Eye (tissue), 1 donor: Measurements from ENCODE around the gene ANP32A.
"Not testable (repeated sequence)": the region's sequence is repeated elsewhere in the genome, so short reads cannot be mapped to it uniquely, and the experiment has no call there.

Source experiments
- DNase-seq: peaks from one replicate; pipeline ENCODE4 v3.0.0-alpha.2; 2015

The ANP32A gene

GRCh38 chr15:68820295-68821189 lies at the start of gene ANP32A:
TSS of gene ANP32A (minus strand) at chr15:68820895. CDS start at chr15:68820751, 144 bp downstream.
- DNase-seq, result peak; percentile 98

GRCh38 chr15:68868296-68868695 lies 47.6 kb upstream of the ANP32A start:
- no peak for DNase-seq

- DNase-seq, result no peak
These were observed 41.7 kb upstream of the ANP32A start for GRCh38 chr15:68862415-68862814.

- DNase-seq, result not testable (repeated sequence)
These were observed 38.0 kb upstream of the ANP32A start for GRCh38 chr15:68858666-68859065.

- DNase-seq, result not testable (repeated sequence)
These were observed 36.7 kb upstream of the ANP32A start for GRCh38 chr15:68857443-68857842.

GRCh38 chr15:68852461-68852860 lies 31.8 kb upstream of the ANP32A start:
- DNase-seq, result no peak

- no peak for DNase-seq
These were observed 31.3 kb upstream of the ANP32A start for GRCh38 chr15:68851971-68852370.

GRCh38 chr15:68849497-68849896 lies 28.8 kb upstream of the ANP32A start:
- DNase-seq, result no peak

GRCh38 chr15:68846851-68847439 lies 26.2 kb upstream of the ANP32A start:
- DNase-seq, result no peak

- DNase-seq, result no peak
These were observed 24.3 kb upstream of the ANP32A start for GRCh38 chr15:68844856-68845550.

- DNase-seq, result peak; percentile 75
These were observed 23.0 kb upstream of the ANP32A start for GRCh38 chr15:68843425-68844311.

GRCh38 chr15:68842958-68843357 lies 22.3 kb upstream of the ANP32A start:
- DNase-seq, result no peak

- DNase-seq, result no peak
These were observed 13.7 kb upstream of the ANP32A start for GRCh38 chr15:68834346-68834745.

GRCh38 chr15:68833700-68834331 lies 13.1 kb upstream of the ANP32A start:
- DNase-seq, result no peak

GRCh38 chr15:68830141-68830785 lies 9.6 kb upstream of the ANP32A start:
- no peak for DNase-seq

GRCh38 chr15:68829068-68829467 lies 8.4 kb upstream of the ANP32A start:
- no peak for DNase-seq

GRCh38 chr15:68823561-68823960 lies 2.9 kb upstream of the ANP32A start:
- DNase-seq, result no peak

GRCh38 chr15:68822818-68823217 lies 2.1 kb upstream of the ANP32A start:
- no peak for DNase-seq

GRCh38 chr15:68821841-68822381 lies 1.2 kb upstream of the ANP32A start:
- no peak for DNase-seq

- peak; percentile 72 for DNase-seq
These were observed 620 bp upstream of the ANP32A start for GRCh38 chr15:68821190-68821840.
